Measurements from ENCODE around the gene PRLH.
A peak's percentile ranks its signal among the peaks of the same experiment; 100 is the strongest.

- TF ChIP-seq NFE2L1 (CRISPR knock-in tag; IDR thresholded peaks at IDR 0.05) = no peak
- no peak for TF ChIP-seq ZNF317 (CRISPR knock-in tag; IDR thresholded peaks at IDR 0.05; ENCODE audit: borderline replicate concordance, low read depth)
- TF ChIP-seq, protein P1, sequence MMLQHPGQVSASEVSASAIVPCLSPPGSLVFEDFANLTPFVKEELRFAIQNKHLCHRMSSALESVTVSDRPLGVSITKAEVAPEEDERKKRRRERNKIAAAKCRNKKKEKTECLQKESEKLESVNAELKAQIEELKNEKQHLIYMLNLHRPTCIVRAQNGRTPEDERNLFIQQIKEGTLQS (CRISPR knock-in tag; conservative IDR thresholded peaks at IDR 0.05) = no peak
- no peak for TF ChIP-seq STAT6 (CRISPR knock-in tag; conservative IDR thresholded peaks at IDR 0.05; ENCODE audit: low read depth)
- TF ChIP-seq, protein P2, sequence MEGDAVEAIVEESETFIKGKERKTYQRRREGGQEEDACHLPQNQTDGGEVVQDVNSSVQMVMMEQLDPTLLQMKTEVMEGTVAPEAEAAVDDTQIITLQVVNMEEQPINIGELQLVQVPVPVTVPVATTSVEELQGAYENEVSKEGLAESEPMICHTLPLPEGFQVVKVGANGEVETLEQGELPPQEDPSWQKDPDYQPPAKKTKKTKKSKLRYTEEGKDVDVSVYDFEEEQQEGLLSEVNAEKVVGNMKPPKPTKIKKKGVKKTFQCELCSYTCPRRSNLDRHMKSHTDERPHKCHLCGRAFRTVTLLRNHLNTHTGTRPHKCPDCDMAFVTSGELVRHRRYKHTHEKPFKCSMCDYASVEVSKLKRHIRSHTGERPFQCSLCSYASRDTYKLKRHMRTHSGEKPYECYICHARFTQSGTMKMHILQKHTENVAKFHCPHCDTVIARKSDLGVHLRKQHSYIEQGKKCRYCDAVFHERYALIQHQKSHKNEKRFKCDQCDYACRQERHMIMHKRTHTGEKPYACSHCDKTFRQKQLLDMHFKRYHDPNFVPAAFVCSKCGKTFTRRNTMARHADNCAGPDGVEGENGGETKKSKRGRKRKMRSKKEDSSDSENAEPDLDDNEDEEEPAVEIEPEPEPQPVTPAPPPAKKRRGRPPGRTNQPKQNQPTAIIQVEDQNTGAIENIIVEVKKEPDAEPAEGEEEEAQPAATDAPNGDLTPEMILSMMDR (IDR thresholded peaks at IDR 0.05) = no peak
- TF ChIP-seq, protein P3, sequence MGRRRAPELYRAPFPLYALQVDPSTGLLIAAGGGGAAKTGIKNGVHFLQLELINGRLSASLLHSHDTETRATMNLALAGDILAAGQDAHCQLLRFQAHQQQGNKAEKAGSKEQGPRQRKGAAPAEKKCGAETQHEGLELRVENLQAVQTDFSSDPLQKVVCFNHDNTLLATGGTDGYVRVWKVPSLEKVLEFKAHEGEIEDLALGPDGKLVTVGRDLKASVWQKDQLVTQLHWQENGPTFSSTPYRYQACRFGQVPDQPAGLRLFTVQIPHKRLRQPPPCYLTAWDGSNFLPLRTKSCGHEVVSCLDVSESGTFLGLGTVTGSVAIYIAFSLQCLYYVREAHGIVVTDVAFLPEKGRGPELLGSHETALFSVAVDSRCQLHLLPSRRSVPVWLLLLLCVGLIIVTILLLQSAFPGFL (CRISPR knock-in tag; IDR thresholded peaks at IDR 0.05; ENCODE audit: borderline replicate concordance) = no peak
- TF ChIP-seq NR3C1 (CRISPR knock-in tag; conservative IDR thresholded peaks at IDR 0.05; ENCODE audit: low read depth) = no peak
- TF ChIP-seq, protein P4, sequence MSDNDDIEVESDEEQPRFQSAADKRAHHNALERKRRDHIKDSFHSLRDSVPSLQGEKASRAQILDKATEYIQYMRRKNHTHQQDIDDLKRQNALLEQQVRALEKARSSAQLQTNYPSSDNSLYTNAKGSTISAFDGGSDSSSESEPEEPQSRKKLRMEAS (CRISPR knock-in tag; IDR thresholded peaks at IDR 0.05) = no peak; the same call in 1 of the 2 replicates
- no peak for TF ChIP-seq CBFB (CRISPR knock-in tag; IDR thresholded peaks at IDR 0.05; ENCODE audit: low read depth)
- TF ChIP-seq ZNF121 (CRISPR knock-in tag; IDR thresholded peaks at IDR 0.05) = no peak
- TF ChIP-seq FOXJ3 (CRISPR knock-in tag; IDR thresholded peaks at IDR 0.05; ENCODE audit: borderline replicate concordance) = no peak
- peak; percentile 59; the same call in 1 of the 2 replicates for TF ChIP-seq ZBTB21 (CRISPR knock-in tag; IDR thresholded peaks at IDR 0.05; ENCODE audit: borderline replicate concordance)
- TF ChIP-seq ZNF232 (CRISPR knock-in tag; IDR thresholded peaks at IDR 0.05) = no peak
- no peak for TF ChIP-seq CREB1 (CRISPR knock-in tag; IDR thresholded peaks at IDR 0.05)
Measured at GRCh38 chr2:237563816-237564215, 2.6 kb upstream of the PRLH start.
